Lower lobe of right lung (tissue), 2 donors: Measurements from ENCODE around the gene TPCN2. TPM values are rescaled to one million over a fixed set of nuclear protein-coding genes. Genes with fewer than 3 reads are reported as not detected.

ENCODE experiments used
- ATAC-seq, 2 donors: fragments of 200-7000 bp; cut with Tn5 transposase; one replicate each; pipeline ENCODE4 v1.9.1; 2020 to 2022; ENCODE audit warnings: mild to moderate bottlenecking in 2 of 2, moderate library complexity in 2 of 2
- DNase-seq: peaks from one replicate; pipeline ENCODE4 v3.0.0-alpha.2; 2020
- H3K27ac ChIP-seq: fragments of 200-600 bp; one replicate; pipeline ENCODE4 v1.8.0; 2022
- H3K27me3 ChIP-seq: fragments of 200-600 bp; one replicate; pipeline ENCODE4 v1.8.0; 2022; ENCODE audit warnings: low read depth
- H3K36me3 ChIP-seq: fragments of 200-600 bp; one replicate; pipeline ENCODE4 v1.8.0; 2022; ENCODE audit warnings: mild to moderate bottlenecking
- H3K4me1 ChIP-seq: fragments of 200-600 bp; one replicate; pipeline ENCODE4 v1.8.0; 2022
- H3K4me3 ChIP-seq: fragments of 200-600 bp; one replicate; pipeline ENCODE4 v1.8.0; 2022; ENCODE audit warnings: mild to moderate bottlenecking
- H3K9me3 ChIP-seq: fragments of 200-600 bp; one replicate; pipeline ENCODE4 v1.8.0; 2022
- intact Hi-C: fragments of 100-400 bp; cut with DNase I; formaldehyde crosslinking; loops from one replicate; pipeline ENCODE4 v1.11.0; 2022
- total RNA-seq: library from RNA; stranded (reverse); fragmentation: NEBNext Ultra II Directional; extraction: Animal tissue kit (Norgen Biotek cat#: 25700); gene quantifications from one replicate; pipeline ENCODE4 v1.2.1, GENCODE V29; 2021
- TF ChIP-seq, protein P1 (sequence below): fragments of 200-600 bp; IDR thresholded peaks from one replicate; pipeline ENCODE4 v1.8.0; 2022; ENCODE audit warnings: antibody characterized with exemption, mild to moderate bottlenecking
- donor health status: DM: no; HTN: yes; CAD: no; lungs with severe emphysema.

The TPCN2 gene
- total RNA-seq, 1 donor from 2014 or later = 18.2 TPM

DNA sequence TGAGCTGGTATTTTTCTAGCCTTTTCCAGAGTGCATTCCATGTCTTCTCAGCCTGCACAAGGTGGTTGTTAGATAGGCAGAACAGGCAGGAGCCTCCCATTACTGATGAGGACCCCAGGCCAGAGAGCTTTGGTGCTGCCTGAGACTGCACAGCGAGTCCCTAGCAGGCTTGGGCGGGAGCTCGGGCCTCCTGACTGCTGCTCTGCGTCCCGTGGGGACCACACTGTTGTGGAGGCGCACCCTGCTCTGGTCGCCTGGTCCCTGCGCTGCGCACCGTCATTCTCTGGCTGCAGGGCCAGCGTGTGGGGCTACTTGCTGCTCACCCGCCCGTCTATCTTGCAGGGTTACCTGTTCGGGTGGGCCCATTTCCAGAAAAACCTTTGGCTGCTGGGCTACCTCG lies 8.5 kb downstream of the TPCN2 start:
- TF ChIP-seq, protein P1, sequence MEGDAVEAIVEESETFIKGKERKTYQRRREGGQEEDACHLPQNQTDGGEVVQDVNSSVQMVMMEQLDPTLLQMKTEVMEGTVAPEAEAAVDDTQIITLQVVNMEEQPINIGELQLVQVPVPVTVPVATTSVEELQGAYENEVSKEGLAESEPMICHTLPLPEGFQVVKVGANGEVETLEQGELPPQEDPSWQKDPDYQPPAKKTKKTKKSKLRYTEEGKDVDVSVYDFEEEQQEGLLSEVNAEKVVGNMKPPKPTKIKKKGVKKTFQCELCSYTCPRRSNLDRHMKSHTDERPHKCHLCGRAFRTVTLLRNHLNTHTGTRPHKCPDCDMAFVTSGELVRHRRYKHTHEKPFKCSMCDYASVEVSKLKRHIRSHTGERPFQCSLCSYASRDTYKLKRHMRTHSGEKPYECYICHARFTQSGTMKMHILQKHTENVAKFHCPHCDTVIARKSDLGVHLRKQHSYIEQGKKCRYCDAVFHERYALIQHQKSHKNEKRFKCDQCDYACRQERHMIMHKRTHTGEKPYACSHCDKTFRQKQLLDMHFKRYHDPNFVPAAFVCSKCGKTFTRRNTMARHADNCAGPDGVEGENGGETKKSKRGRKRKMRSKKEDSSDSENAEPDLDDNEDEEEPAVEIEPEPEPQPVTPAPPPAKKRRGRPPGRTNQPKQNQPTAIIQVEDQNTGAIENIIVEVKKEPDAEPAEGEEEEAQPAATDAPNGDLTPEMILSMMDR = no peak
- H3K9me3 ChIP-seq = no peaks in the 10 kb centered on the region
- DNase-seq = no peak
- ATAC-seq = no peak
- intact Hi-C loops = no loop called here
- H3K4me3 ChIP-seq = no peak overlapping the region
- no peaks in the 10 kb centered on the region for H3K27me3 ChIP-seq
- no peak overlapping the region for H3K27ac ChIP-seq
- peaks cover 49% of the 10 kb centered on the region for H3K36me3 ChIP-seq
- peaks cover 7% of the 10 kb centered on the region for H3K4me1 ChIP-seq

GRCh38 chr11:69057801-69058200 lies 9.1 kb downstream of the TPCN2 start:
- intact Hi-C loops = no loop called here
- ATAC-seq (no peak), DNase-seq (no peak)
- TF ChIP-seq, protein P1 = no peak
- no peak overlapping the region for H3K4me3 ChIP-seq
- H3K9me3 ChIP-seq = no peaks in the 10 kb centered on the region
- no peak overlapping the region for H3K27ac ChIP-seq
- H3K4me1 ChIP-seq = peaks cover 7% of the 10 kb centered on the region
- no peaks in the 10 kb centered on the region for H3K27me3 ChIP-seq
- H3K36me3 ChIP-seq = peaks cover 52% of the 10 kb centered on the region

DNA sequence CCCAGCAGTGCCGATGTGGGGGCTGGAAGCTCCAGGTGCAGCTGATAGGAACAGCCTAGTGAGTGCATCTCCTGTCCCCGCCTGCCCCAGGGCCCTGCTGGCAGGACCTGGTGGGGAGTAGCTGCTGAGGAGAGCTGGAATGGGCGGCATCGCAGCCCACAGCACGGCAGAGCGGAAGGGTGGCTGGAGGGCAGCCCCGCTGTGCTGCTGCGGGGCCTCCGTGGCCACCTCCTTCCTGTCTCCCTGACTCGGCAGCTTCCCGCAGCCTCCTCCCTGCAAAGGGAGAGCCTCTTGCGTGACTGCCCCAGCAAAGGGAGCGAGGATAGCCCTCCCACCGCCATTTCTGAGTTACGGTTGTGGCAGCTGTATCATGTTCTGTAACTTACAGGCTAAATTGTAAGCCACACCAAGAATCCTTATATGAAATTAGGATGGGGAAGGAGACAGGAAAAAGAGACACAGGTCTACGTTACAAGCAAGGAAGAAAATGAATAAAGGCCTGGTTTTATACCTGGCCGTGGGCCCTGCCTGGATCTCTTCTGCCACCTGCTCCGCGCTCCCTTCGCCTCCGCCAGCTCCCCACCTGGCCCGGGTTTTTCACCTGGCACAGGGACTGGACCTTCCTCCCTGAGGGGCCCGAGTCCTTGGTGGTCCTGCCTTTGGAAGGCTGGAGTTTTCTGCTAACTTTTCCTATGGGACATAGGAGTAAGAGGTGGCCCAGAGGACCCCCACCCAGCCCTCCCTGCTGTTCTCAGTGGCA lies 10.0 kb downstream of the TPCN2 start:
- ATAC-seq (no peak), DNase-seq (no peak)
- Histone ChIP-seq H3K36me3 (peaks cover 61% of the 10 kb centered on the region), H3K4me1 (peaks cover 7% of the 10 kb centered on the region), H3K4me3 (no peak overlapping the region), H3K27ac (no peak overlapping the region), H3K27me3 (no peaks in the 10 kb centered on the region), H3K9me3 (no peaks in the 10 kb centered on the region)
- intact Hi-C loops = no loop called here
- TF ChIP-seq, protein P1 = no peak

GRCh38 chr11:69059429-69059828 lies 10.7 kb downstream of the TPCN2 start:
- no peak for DNase-seq
- H3K9me3 ChIP-seq = no peaks in the 10 kb centered on the region
- H3K36me3 ChIP-seq = peaks cover 65% of the 10 kb centered on the region
- no peak for ATAC-seq
- H3K4me1 ChIP-seq = peaks cover 7% of the 10 kb centered on the region
- TF ChIP-seq, protein P1 = no peak
- no peak overlapping the region for H3K4me3 ChIP-seq
- no peak overlapping the region for H3K27ac ChIP-seq
- no peaks in the 10 kb centered on the region for H3K27me3 ChIP-seq
- intact Hi-C loops = no loop called here

GRCh38 chr11:69059985-69060384 lies 11.3 kb downstream of the TPCN2 start:
- Histone ChIP-seq H3K4me1 (peaks cover 7% of the 10 kb centered on the region), H3K36me3 (peaks cover 61% of the 10 kb centered on the region), H3K27ac (no peak overlapping the region), H3K9me3 (no peaks in the 10 kb centered on the region), H3K4me3 (no peak overlapping the region), H3K27me3 (no peaks in the 10 kb centered on the region)
- intact Hi-C loops = no loop called here
- ATAC-seq (no peak), DNase-seq (no peak)
- TF ChIP-seq, protein P1 = no peak
